Caco-2 (cell line): Measurements from ENCODE around the gene NRF1. TPM values are rescaled to one million over a fixed set of nuclear protein-coding genes. Genes with fewer than 3 reads are reported as not detected.

ENCODE experiments used
- microRNA-seq: library from miRNA; unstranded; fragments of <30 nt; microRNA quantifications from one replicate; pipeline ENCODE4 v1.2.0, GENCODE V29; 2022
- total RNA-seq: library from RNA; stranded (reverse); gene quantifications from 2 replicates; pipeline ENCODE4 v1.2.3, GENCODE V29; 2022

The NRF1 gene
- total RNA-seq, 1 experiment from 2014 or later = 22.5 TPM

Small RNAs within 50 kb of the gene (microRNA-seq; reads per million reads assigned to microRNA genes)
- 9,126 reads per million, percentile 97 among the genes with 10 or more reads in this experiment for gene MIR182
- 5,603 reads per million, percentile 96 among the genes with 10 or more reads in this experiment for gene MIR183
- 229 reads per million, percentile 77 among the genes with 10 or more reads in this experiment for gene MIR96

Other genes with a start within 250 kb of the NRF1 start
- 5.8 and 6.5 TPM in 2 replicates for gene STRIP2, start 177.3 kb upstream of the NRF1 start, total RNA-seq
- gene SMKR1, start 109.2 kb upstream of the NRF1 start, total RNA-seq = not detected in 2 replicates